ENCODE measurements around the gene NLK.
"Not testable (repeated sequence)": the region's sequence is repeated elsewhere in the genome, so short reads cannot be mapped to it uniquely, and the experiment has no call there.

NLK gene

GRCh38 chr17:28228986-28229729 lies 186.7 kb downstream of the NLK start:
- H4K20me1 ChIP-seq (ENCODE audit: low read depth, low read length): no peaks in the 10 kb centered on the region
- no peak overlapping the region for H2AFZ ChIP-seq (ENCODE audit: low read depth, low read length, severe bottlenecking)
- TF ChIP-seq EZH2phosphoT487 (conservative IDR thresholded peaks at IDR 0.05; ENCODE audit: low read length) (no peak), CTCF (IDR thresholded peaks at IDR 0.05; ENCODE audit: insufficient read depth, low read length, poor library complexity, severe bottlenecking) (no peak)
- H3K27ac ChIP-seq (ENCODE audit: low read depth, low read length): no peak overlapping the region
- H3F3A ChIP-seq (ENCODE audit: insufficient read depth): no peaks in the 10 kb centered on the region
- H3K36me3 ChIP-seq (ENCODE audit: low read length): no peaks in the 10 kb centered on the region
- no peaks in the 10 kb centered on the region for H3K79me2 ChIP-seq (ENCODE audit: insufficient read depth, low read length)
- H3K4me3 ChIP-seq (ENCODE audit: insufficient read depth, low read length, poor library complexity, severe bottlenecking): no peak overlapping the region
- no peaks in the 10 kb centered on the region for H3K27me3 ChIP-seq (ENCODE audit: low read length)
- no peak overlapping the region for H3K9ac ChIP-seq (ENCODE audit: low read length)
- H3K4me2 ChIP-seq (ENCODE audit: low read depth, low read length, poor library complexity, severe bottlenecking): no peak overlapping the region
- H3K9me3 ChIP-seq (ENCODE audit: insufficient read depth, low read length): no peaks in the 10 kb centered on the region
- H3K9me2 ChIP-seq (replicated peaks; ENCODE audit: insufficient read depth, low read length): no peaks in the 10 kb centered on the region

GRCh38 chr17:28230011-28230410 lies 187.5 kb downstream of the NLK start:
- Histone ChIP-seq H4K20me1 (ENCODE audit: low read depth, low read length) (no peaks in the 10 kb centered on the region), H3K27ac (ENCODE audit: low read depth, low read length) (no peak overlapping the region), H3K4me3 (ENCODE audit: insufficient read depth, low read length, poor library complexity, severe bottlenecking) (no peak overlapping the region), H3K9me3 (ENCODE audit: insufficient read depth, low read length) (no peaks in the 10 kb centered on the region), H3K27me3 (ENCODE audit: low read length) (no peaks in the 10 kb centered on the region), H3K79me2 (ENCODE audit: insufficient read depth, low read length) (no peaks in the 10 kb centered on the region), H3K4me2 (ENCODE audit: low read depth, low read length, poor library complexity, severe bottlenecking) (no peak overlapping the region), H3K9me2 (replicated peaks; ENCODE audit: insufficient read depth, low read length) (no peaks in the 10 kb centered on the region), H3F3A (ENCODE audit: insufficient read depth) (no peaks in the 10 kb centered on the region), H2AFZ (ENCODE audit: low read depth, low read length, severe bottlenecking) (no peak overlapping the region), H3K36me3 (ENCODE audit: low read length) (no peaks in the 10 kb centered on the region), H3K9ac (ENCODE audit: low read length) (no peak overlapping the region)
- TF ChIP-seq CTCF (IDR thresholded peaks at IDR 0.05; ENCODE audit: insufficient read depth, low read length, poor library complexity, severe bottlenecking): no peak
- no peak for TF ChIP-seq EZH2phosphoT487 (conservative IDR thresholded peaks at IDR 0.05; ENCODE audit: low read length)

GRCh38 chr17:28230607-28231006 lies 188.1 kb downstream of the NLK start:
- H3K4me2 ChIP-seq (ENCODE audit: low read depth, low read length, poor library complexity, severe bottlenecking); H3K9me2 ChIP-seq (replicated peaks; ENCODE audit: insufficient read depth, low read length); H3K4me3 ChIP-seq (ENCODE audit: insufficient read depth, low read length, poor library complexity, severe bottlenecking); H3K79me2 ChIP-seq (ENCODE audit: insufficient read depth, low read length); H3K27me3 ChIP-seq (ENCODE audit: low read length); H3K9me3 ChIP-seq (ENCODE audit: insufficient read depth, low read length); H4K20me1 ChIP-seq (ENCODE audit: low read depth, low read length); H2AFZ ChIP-seq (ENCODE audit: low read depth, low read length, severe bottlenecking); H3F3A ChIP-seq (ENCODE audit: insufficient read depth); H3K36me3 ChIP-seq (ENCODE audit: low read length); H3K27ac ChIP-seq (ENCODE audit: low read depth, low read length); H3K9ac ChIP-seq (ENCODE audit: low read length): not testable (repeated sequence)

GRCh38 chr17:28231624-28232023 lies 189.1 kb downstream of the NLK start:
- not testable (repeated sequence) for H3K9me2 ChIP-seq (replicated peaks; ENCODE audit: insufficient read depth, low read length); H3F3A ChIP-seq (ENCODE audit: insufficient read depth); H3K36me3 ChIP-seq (ENCODE audit: low read length); H3K27me3 ChIP-seq (ENCODE audit: low read length); H3K9ac ChIP-seq (ENCODE audit: low read length); H3K27ac ChIP-seq (ENCODE audit: low read depth, low read length); H2AFZ ChIP-seq (ENCODE audit: low read depth, low read length, severe bottlenecking); H3K79me2 ChIP-seq (ENCODE audit: insufficient read depth, low read length); H4K20me1 ChIP-seq (ENCODE audit: low read depth, low read length); H3K4me3 ChIP-seq (ENCODE audit: insufficient read depth, low read length, poor library complexity, severe bottlenecking); H3K4me2 ChIP-seq (ENCODE audit: low read depth, low read length, poor library complexity, severe bottlenecking); H3K9me3 ChIP-seq (ENCODE audit: insufficient read depth, low read length)

- not testable (repeated sequence) for H3K9me2 ChIP-seq (replicated peaks; ENCODE audit: insufficient read depth, low read length); H3K9me3 ChIP-seq (ENCODE audit: insufficient read depth, low read length); H3K9ac ChIP-seq (ENCODE audit: low read length); H3K4me3 ChIP-seq (ENCODE audit: insufficient read depth, low read length, poor library complexity, severe bottlenecking); H3K4me2 ChIP-seq (ENCODE audit: low read depth, low read length, poor library complexity, severe bottlenecking); H3K27ac ChIP-seq (ENCODE audit: low read depth, low read length); H3K36me3 ChIP-seq (ENCODE audit: low read length); H3K27me3 ChIP-seq (ENCODE audit: low read length); H3F3A ChIP-seq (ENCODE audit: insufficient read depth); H4K20me1 ChIP-seq (ENCODE audit: low read depth, low read length); H3K79me2 ChIP-seq (ENCODE audit: insufficient read depth, low read length); H2AFZ ChIP-seq (ENCODE audit: low read depth, low read length, severe bottlenecking)
Measured at GRCh38 chr17:28232966-28233870, 190.7 kb downstream of the NLK start.

Measured in SU-DHL-6 (cell line).